CD4-positive, alpha-beta T cell treated with Interleukin-2 at 100 ng/mL for 4 hours (primary cell): ENCODE measurements around the gene NT5C1A.

ENCODE experiments used
- DNase-seq: peaks from one replicate; pipeline ENCODE4 v3.0.0-alpha.2; 2020; ENCODE audit warnings: low spot score

The NT5C1A gene

DNA sequence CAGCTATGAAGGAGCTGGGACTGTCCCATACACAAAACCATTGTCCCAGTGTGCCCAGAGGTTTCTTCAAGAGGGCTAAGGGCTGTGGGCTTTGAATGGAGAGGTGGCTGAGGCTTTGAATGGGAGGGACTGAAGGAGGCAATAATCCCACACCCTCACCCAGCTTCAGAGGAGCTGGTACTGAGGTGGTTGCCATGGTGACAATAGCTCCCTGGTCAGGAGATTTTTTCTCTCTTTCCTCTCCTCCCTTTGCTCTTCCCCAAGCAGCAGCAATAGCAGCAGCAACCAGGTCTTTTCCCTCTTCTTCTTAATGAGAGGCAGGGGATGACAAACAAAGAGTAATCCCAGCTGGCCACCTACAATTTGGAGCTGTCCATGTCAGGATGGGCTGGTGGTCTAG is 17.7 kb upstream of the NT5C1A start:
- no peak for DNase-seq

DNA sequence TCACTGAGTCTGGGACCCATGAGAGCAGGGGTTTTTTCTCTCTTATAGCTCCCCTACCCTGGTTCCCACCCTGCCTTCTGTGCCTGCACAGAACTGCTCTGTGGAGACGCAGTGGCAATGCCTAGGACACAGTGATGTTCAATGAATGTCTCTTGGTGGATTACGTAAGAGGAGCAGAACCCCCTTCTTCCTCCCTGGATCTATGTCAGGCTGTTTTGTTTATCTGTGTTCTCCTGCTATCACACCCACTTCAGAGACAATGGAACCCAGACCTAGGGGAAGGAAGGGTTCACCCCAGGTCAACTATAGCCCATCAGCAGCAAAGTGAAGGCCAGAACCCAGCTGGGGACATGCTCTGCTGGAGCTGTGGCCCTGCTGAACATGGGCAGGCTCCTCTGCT is 17.3 kb upstream of the NT5C1A start:
- DNase-seq, result no peak

- DNase-seq, result no peak
Measured at GRCh38 chr1:39688706-39689105, 16.8 kb upstream of the NT5C1A start.

- no peak for DNase-seq
Measured at GRCh38 chr1:39687243-39687642, 15.3 kb upstream of the NT5C1A start.

- no peak for DNase-seq
Measured at GRCh38 chr1:39685071-39685470, 13.2 kb upstream of the NT5C1A start.

GRCh38 chr1:39684313-39684664 is 12.4 kb upstream of the NT5C1A start:
- no peak for DNase-seq

DNA sequence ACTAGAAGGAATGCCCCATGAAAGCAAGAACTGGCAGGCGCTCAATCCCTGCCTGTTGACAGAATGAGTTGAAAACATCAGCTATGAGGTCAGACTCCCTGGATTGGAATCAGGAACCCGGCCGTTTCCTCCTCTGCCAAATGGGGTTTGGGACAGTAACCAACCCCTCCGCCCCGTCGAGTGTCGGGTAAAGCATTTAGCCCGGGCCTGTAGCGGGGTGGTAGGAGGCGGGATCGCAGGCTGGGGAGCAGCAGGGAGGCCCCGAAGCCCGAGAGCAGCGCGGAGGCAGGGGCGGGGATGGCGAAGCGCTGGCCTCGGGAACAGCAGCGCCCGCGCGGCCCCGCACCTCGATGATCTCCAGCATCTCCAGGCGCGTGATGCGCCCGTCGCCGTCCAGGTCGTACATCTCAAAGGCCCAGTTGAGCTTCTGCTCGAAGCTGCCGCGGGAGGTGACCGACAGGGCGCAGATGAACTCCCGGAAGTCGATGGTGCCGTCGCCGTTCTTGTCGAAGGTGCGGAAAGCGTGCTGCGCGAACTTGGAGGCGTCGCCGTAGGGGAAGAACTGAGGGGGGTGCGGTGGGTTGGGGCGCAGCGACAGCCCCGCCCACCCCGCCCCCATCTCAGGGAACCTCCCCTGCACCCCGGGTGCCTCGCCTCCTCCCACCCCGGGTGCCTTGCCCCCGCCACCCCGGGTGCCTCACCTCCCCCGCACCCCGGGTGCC is 11.8 kb upstream of the NT5C1A start:
- peak; percentile 75 for DNase-seq

DNA sequence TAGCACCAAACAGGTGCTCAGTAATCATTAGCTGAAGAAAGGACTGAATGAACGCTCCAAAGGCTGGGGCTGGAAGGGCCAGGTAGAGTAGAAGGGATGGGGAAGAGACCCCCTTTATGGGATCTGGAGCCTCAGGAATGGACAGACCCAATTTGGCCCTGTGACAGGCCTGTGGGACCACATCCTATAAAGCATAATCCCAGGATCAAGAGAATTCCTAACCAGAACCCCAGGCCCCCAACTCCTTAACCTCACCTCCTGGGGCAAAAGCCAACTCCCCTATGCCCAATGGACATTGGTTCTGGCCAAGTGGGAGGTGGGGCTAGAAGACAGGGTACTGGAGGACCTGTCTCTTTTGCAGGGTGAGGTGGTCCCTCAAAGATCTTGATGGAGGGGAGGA is 10.1 kb upstream of the NT5C1A start:
- no peak for DNase-seq

- DNase-seq, result no peak
Measured at GRCh38 chr1:39681294-39681693, 9.4 kb upstream of the NT5C1A start.

GRCh38 chr1:39680751-39681150 is 8.8 kb upstream of the NT5C1A start:
- DNase-seq, result no peak

DNA sequence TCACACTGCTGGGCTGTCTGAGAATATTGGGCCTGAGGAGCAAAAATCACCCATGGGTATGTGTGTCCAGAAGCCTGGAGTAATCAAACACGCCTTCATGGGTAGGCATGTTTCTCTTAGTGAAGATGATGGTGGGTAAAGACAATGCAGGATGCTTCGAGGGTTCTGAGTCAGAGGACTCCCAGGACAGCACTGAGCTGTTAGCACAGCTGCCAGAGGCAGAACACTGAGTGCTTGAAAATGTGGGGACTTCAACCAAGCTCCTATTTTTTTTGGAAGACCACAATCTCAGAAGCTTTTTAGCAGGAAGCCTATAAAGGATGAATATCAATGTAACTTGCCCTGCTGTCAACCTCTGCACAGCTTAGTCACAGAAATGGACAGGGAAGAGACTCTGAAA is 7.9 kb upstream of the NT5C1A start:
- no peak for DNase-seq

GRCh38 chr1:39678889-39679288 is 7.0 kb upstream of the NT5C1A start:
- DNase-seq, result no peak

GRCh38 chr1:39677645-39678044 is 5.7 kb upstream of the NT5C1A start:
- no peak for DNase-seq

- DNase-seq, result no peak
Measured at GRCh38 chr1:39676948-39677548, 5.1 kb upstream of the NT5C1A start.

DNA sequence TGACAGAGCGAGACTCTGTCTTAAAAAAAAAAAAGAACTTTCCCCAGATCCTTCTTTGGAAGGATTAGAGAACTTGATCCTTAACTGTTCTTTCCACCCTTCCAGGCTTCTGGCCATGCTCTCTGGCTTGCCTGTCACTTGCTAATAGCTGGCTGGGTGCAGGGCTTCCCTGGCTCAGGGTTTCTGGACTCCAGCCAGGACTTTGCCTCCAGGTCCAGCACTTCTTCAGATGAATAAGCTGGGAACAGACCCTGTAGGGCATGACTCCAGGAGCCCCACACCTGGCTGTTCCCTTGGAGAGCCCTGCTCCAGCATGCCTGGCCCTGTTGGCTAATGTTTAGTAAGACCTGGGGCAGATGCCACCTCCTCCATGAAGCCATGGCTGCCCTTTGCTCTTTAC is 3.3 kb upstream of the NT5C1A start:
- DNase-seq, result no peak

DNA sequence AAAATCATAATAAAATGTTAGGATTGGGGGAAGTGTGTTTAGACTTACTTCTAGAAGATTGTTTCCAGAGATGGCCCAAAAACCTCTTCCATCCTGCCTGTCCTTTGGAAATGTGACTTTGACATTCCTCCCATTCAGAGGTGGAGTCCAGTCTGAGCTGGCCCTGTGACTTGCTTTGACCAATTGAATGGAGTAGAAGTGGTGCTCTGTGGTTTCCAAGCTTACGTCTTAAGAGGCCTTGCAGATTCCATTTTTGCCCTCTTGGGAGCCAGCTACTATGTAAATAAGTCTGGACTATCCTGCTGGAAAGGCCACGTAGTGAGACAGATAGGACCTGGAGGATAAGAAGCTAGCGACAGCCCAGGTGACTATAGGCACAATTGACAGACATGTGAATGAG is 1.3 kb upstream of the NT5C1A start:
- no peak for DNase-seq

- DNase-seq, result peak; percentile 53
Measured at GRCh38 chr1:39672551-39672947, 642 bp upstream of the NT5C1A start.

DNA sequence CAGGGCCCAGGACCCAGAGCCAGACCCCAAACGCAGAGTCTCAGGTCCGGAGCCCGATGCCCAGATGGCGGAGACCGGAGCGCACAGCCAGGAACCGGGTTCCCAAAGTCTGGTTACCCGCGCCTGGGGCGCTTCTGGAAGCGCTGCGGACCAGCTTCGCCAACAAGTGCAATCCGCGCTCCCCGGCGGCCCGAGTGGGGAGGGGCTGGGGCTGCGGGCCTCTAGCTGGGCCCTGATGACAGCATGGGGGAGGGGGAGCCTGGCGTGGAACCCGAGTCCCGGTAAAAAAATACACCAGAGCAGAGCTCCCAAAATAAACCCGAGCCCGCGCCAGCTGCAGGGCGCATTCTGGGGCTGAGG is 494 bp downstream of the NT5C1A start:
- no peak for DNase-seq

- no peak for DNase-seq
Measured at GRCh38 chr1:39670689-39671088, 1.2 kb downstream of the NT5C1A start.

- no peak for DNase-seq
Measured at GRCh38 chr1:39668894-39669293, 3.0 kb downstream of the NT5C1A start.

- no peak for DNase-seq
Measured at GRCh38 chr1:39668111-39668510, 3.8 kb downstream of the NT5C1A start.

DNA sequence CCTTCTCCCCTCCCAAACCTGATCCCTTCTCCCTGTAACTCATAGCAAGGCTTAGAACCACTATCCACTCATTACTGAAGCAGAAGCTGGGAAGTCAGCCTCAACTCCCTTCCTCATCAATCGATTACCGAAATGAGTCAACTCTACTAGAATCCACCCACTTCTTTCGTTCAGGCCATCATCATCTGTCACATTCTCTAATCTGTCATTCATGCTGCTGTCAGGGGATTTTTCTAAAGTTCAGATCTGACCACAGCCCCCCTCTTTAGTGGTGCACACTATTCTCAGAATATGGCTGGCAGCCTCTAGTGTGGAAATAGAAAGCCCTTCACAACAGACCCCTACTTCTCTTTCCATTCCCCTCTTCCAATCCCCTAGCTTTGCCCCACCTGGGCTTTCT is 5.1 kb downstream of the NT5C1A start:
- no peak for DNase-seq

GRCh38 chr1:39663559-39663958 is 8.3 kb downstream of the NT5C1A start:
- no peak for DNase-seq

DNA sequence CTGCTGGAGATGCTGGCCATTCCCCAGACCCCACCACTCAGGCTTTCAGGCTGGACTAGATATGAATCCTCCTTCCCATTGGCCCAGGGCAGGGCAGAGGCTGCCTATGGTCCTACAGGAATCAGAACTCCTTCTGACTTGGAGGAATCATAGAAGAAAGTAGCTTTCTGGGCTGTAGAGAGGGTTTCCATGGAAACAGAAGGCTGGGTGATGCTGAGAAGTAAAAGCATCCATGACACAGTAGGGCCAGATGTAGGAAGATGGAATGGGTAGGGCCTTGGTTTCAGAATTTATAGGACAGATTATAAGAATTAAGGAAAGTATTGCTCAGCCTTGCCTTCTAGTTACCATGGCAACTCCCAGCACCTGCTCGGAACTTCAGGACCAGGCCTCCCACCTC is 9.0 kb downstream of the NT5C1A start:
- no peak for DNase-seq
